Endothelial cell of umbilical vein (primary cell): ENCODE data around the gene HIVEP3. TPM values are rescaled to one million over a fixed set of nuclear protein-coding genes. Genes with fewer than 3 reads are reported as not detected.

Source experiments
- BruUV-seq: library from RNA; stranded (reverse); fragments of 400-500 nt; replicated peaks from 2 replicates; lab custom pipeline; 2021; lab: Mats Ljungman, UMichigan
- CTCF ChIA-PET: fragments of 300-600, 350-600 bp; sonication (Branson Sonifier 250); formaldehyde crosslinking; loops from one replicate; lab custom pipeline; 2021; ENCODE audit warnings: antibody characterized with exemption, inconsistent platforms; lab: Charles Lee
- POLR2A ChIA-PET: fragments of 300-600, 350-600 bp; sonication (Branson Sonifier 250); formaldehyde crosslinking; loops from one replicate; lab custom pipeline; 2021; ENCODE audit warnings: antibody characterized with exemption, inconsistent platforms; lab: Charles Lee
- DNase-seq: peaks from one replicate; pipeline ENCODE4 v3.0.0-alpha.2; 2011; ENCODE audit warnings: low read depth, low spot score
- FAIRE-seq: peaks from 2 replicates; lab custom pipeline; 2011; peaks lifted over from hg19 to GRCh38; lab: Jason Lieb, UNC
- H2AFZ ChIP-seq: 2 replicates; pipeline ENCODE4 v1.6.0; 2012; ENCODE audit warnings: low read depth, low read length, control low read depth, inconsistent platforms
- H3K27ac ChIP-seq: 2 replicates; pipeline ENCODE4 v1.5.1; 2011; ENCODE audit warnings: low read depth, mild to moderate bottlenecking, control low read depth, low read length, moderate library complexity; ENCODE audit not compliant: insufficient read depth
- H3K27me3 ChIP-seq, 2 experiments: 2 replicates each; pipeline versions ENCODE4 v1.6.0 to v1.6.1; 2011; ENCODE audit warnings: low read length in 2 of 2, mixed read lengths in 1 of 2; ENCODE audit not compliant: control insufficient read depth in 2 of 2, insufficient read depth in 2 of 2
- H3K36me3 ChIP-seq, 2 experiments: 2 replicates in 1 of 2; 3 replicates in 1 of 2; pipeline ENCODE4 v1.5.1; 2011; ENCODE audit warnings: low read length in 2 of 2, mild to moderate bottlenecking in 1 of 2, moderate library complexity in 1 of 2; ENCODE audit not compliant: control insufficient read depth in 2 of 2, insufficient read depth in 2 of 2; ENCODE audit errors: extremely low read depth in 1 of 2
- H3K4me1 ChIP-seq: 3 replicates; pipeline ENCODE4 v1.5.1; 2011; ENCODE audit warnings: mild to moderate bottlenecking, low read length; ENCODE audit not compliant: control insufficient read depth, insufficient read depth; ENCODE audit errors: extremely low read depth
- H3K4me2 ChIP-seq: 2 replicates; pipeline ENCODE4 v1.6.1; 2011; ENCODE audit warnings: low read length, control low read depth, mixed read lengths; ENCODE audit not compliant: insufficient read depth
- H3K4me3 ChIP-seq, 3 experiments: fragments of 200-600 bp in 1 of 3; sonication (generic), shearing (Covaris generic) in 1 of 3; replicated peaks in 1 of 3; 2 replicates each; pipeline ENCODE4 v1.5.1; 2011 to 2016; ENCODE audit warnings: control low read depth in 3 of 3, low read length in 3 of 3, mild to moderate bottlenecking in 2 of 3, inconsistent platforms in 1 of 3, low read depth in 1 of 3, moderate library complexity in 1 of 3; ENCODE audit not compliant: insufficient read depth in 1 of 3
- H3K79me2 ChIP-seq: 2 replicates; pipeline ENCODE4 v1.6.0; 2012; ENCODE audit warnings: low read length, inconsistent platforms; ENCODE audit not compliant: control insufficient read depth, insufficient read depth
- H3K9ac ChIP-seq: replicated peaks from 2 replicates; pipeline ENCODE3; 2011; ENCODE audit warnings: low read length, control low read depth; ENCODE audit not compliant: insufficient read depth; ENCODE audit errors: extremely low read depth
- H3K9me1 ChIP-seq: replicated peaks from 3 replicates; pipeline ENCODE4 v1.6.0; 2011; ENCODE audit warnings: mild to moderate bottlenecking, low read length; ENCODE audit not compliant: control insufficient read depth, insufficient read depth; ENCODE audit errors: extremely low read depth
- H3K9me3 ChIP-seq: replicated peaks from 2 replicates; pipeline ENCODE4 v1.5.1; 2012; ENCODE audit warnings: low read length, inconsistent platforms; ENCODE audit not compliant: control insufficient read depth, insufficient read depth
- H4K20me1 ChIP-seq: replicated peaks from 2 replicates; pipeline ENCODE3; 2011; ENCODE audit warnings: mild to moderate bottlenecking, low read length; ENCODE audit not compliant: control insufficient read depth, insufficient read depth; ENCODE audit errors: extremely low read depth
- CTCF ChIP-seq, 2 donors: IDR thresholded peaks; 1 replicate in 1 of 2; 2 replicates in 1 of 2; pipeline ENCODE4 v1.5.1; 2011; ENCODE audit warnings: low read length in 2 of 2, mild to moderate bottlenecking in 2 of 2, moderate library complexity in 2 of 2, control low read depth in 1 of 2, inconsistent platforms in 1 of 2, low read depth in 1 of 2; ENCODE audit not compliant: insufficient read depth in 1 of 2; ENCODE audit errors: extremely low read depth in 1 of 2
- EZH2 ChIP-seq: IDR thresholded peaks from 2 replicates; pipeline ENCODE4 v1.6.1; 2012; ENCODE audit warnings: borderline replicate concordance, low read depth, mild to moderate bottlenecking, moderate library complexity, low read length, inconsistent platforms; ENCODE audit not compliant: severe bottlenecking
- JUN ChIP-seq: IDR thresholded peaks from 2 replicates; pipeline ENCODE4 v1.6.1; 2011; ENCODE audit warnings: borderline replicate concordance, low read depth; ENCODE audit not compliant: insufficient read length, insufficient read depth
- MAX ChIP-seq: IDR thresholded peaks from 2 replicates; pipeline ENCODE4 v1.6.1; 2011; ENCODE audit not compliant: insufficient read depth, insufficient read length
- MYC ChIP-seq: IDR thresholded peaks from one replicate; pipeline ENCODE4 v1.6.1; 2011; ENCODE audit warnings: mild to moderate bottlenecking, low read depth, low read length
- POLR2A ChIP-seq: IDR thresholded peaks from 2 replicates; pipeline ENCODE4 v1.6.1; 2012; ENCODE audit warnings: low read depth, mild to moderate bottlenecking, control low read depth, low read length
- POLR2AphosphoS5 ChIP-seq: IDR thresholded peaks from 2 replicates; pipeline ENCODE4 v1.6.1; 2012; ENCODE audit warnings: low read depth, mild to moderate bottlenecking, control low read depth, low read length, moderate library complexity; ENCODE audit not compliant: insufficient read depth
- dilution Hi-C: fragments of 300-500 bp; cut with MboI; formaldehyde crosslinking; loops from one replicate; pipeline ENCODE4 v1.15.0; 2019; ENCODE audit warnings: low sequenced_read_pairs; ENCODE audit not compliant: extremely low pct_ligation_motif_present
- intact Hi-C: fragments of 100-400 bp; cut with micrococcal nuclease; formaldehyde crosslinking; loops from one replicate; pipeline ENCODE4 v1.10.0; 2022
- polyA plus RNA-seq, 4 experiments: library from polyadenylated mRNA; depleted of rRNA in 3 of 4; stranded (reverse) in 3 of 4; unstranded in 1 of 4; fragments of >200 nt; gene quantifications; 2 replicates each; pipeline versions ENCODE4 v1.2.1 to v1.2.3, GENCODE V29; 2011 to 2012; ENCODE audit warnings: missing spikeins in 1 of 4
- total RNA-seq: library from RNA; stranded (reverse); gene quantifications from 2 replicates; pipeline ENCODE4 v1.2.3, GENCODE V29; 2021

HIVEP3 gene
- total and polyA plus RNA-seq, 2 donors (not counting 3 experiments of a cell fraction or from before 2014, with no cell fraction given): 3.4 to 4.0 TPM

GRCh38 chr1:41542196-41542930, 376.4 kb downstream of the HIVEP3 start:
- Histone ChIP-seq H3K27me3 (no peaks in the 10 kb centered on the region), H3K4me3 (no peak overlapping the region), H2AFZ (no peak overlapping the region), H3K9me1 (no peaks in the 10 kb centered on the region), H3K36me3 (no peaks in the 10 kb centered on the region), H4K20me1 (no peaks in the 10 kb centered on the region), H3K4me1 (peaks cover 5% of the 10 kb centered on the region), H3K4me2 (no peak overlapping the region), H3K27ac (no peak overlapping the region), H3K79me2 (no peaks in the 10 kb centered on the region), H3K9ac (no peak overlapping the region), H3K9me3 (no peaks in the 10 kb centered on the region)
- CTCF ChIA-PET: no interaction called here
- no TSS peak for BruUV-seq
- FAIRE-seq: no peak
- intact Hi-C loops (no loop called here), dilution Hi-C loops (no loop called here)
- DNase-seq: no peak
- no peak for TF ChIP-seq JUN
- no peak for TF ChIP-seq MAX
- no peak for TF ChIP-seq POLR2AphosphoS5
- no peak for TF ChIP-seq MYC
- TF ChIP-seq POLR2A: no peak
- no peak for TF ChIP-seq EZH2
- TF ChIP-seq CTCF (IDR thresholded peaks at IDR 0.05; ENCODE audit: extremely low read depth in 1 of 2, insufficient read depth in 1 of 2, low read depth in 1 of 2, low read length in 2 of 2): no peak
- POLR2A ChIA-PET: no interaction called here
